Measurements from ENCODE around the gene SUPT3H.

DNA sequence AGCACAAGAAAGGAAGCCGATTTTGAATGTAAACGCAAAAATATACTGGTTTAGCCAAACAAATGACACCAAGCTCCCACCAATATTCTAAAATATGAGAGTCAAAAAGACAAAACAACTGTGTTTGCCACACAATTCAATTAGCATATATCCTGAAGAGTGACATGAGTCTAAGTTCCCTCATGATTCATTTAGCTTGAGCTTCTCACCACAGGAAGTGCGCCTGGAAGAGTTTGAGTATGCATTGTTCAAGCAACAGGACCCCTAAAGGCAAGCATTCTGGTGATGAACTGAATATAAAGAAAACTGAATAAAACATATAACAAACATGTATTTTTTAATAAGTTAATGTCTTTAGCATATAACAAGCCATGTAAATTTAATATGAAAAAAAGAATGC is 164.8 kb downstream of the SUPT3H start:
- TF ChIP-seq ZNF274 (CRISPR knock-in tag; IDR thresholded peaks at IDR 0.05) = no peak
- TF ChIP-seq ZNF24 (IDR thresholded peaks at IDR 0.05) = no peak
- TF ChIP-seq, protein P1, sequence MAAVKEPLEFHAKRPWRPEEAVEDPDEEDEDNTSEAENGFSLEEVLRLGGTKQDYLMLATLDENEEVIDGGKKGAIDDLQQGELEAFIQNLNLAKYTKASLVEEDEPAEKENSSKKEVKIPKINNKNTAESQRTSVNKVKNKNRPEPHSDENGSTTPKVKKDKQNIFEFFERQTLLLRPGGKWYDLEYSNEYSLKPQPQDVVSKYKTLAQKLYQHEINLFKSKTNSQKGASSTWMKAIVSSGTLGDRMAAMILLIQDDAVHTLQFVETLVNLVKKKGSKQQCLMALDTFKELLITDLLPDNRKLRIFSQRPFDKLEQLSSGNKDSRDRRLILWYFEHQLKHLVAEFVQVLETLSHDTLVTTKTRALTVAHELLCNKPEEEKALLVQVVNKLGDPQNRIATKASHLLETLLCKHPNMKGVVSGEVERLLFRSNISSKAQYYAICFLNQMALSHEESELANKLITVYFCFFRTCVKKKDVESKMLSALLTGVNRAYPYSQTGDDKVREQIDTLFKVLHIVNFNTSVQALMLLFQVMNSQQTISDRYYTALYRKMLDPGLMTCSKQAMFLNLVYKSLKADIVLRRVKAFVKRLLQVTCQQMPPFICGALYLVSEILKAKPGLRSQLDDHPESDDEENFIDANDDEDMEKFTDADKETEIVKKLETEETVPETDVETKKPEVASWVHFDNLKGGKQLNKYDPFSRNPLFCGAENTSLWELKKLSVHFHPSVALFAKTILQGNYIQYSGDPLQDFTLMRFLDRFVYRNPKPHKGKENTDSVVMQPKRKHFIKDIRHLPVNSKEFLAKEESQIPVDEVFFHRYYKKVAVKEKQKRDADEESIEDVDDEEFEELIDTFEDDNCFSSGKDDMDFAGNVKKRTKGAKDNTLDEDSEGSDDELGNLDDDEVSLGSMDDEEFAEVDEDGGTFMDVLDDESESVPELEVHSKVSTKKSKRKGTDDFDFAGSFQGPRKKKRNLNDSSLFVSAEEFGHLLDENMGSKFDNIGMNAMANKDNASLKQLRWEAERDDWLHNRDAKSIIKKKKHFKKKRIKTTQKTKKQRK (IDR thresholded peaks at IDR 0.05; ENCODE audit: low read length) = no peak
- no peak for TF ChIP-seq ZBTB8A (CRISPR knock-in tag; IDR thresholded peaks at IDR 0.05; ENCODE audit: borderline replicate concordance, low read depth)
- no peak for TF ChIP-seq EP300 (IDR thresholded peaks at IDR 0.05; ENCODE audit: low read depth in 2 of 2, low read length in 2 of 2)
- TF ChIP-seq EP300 (CRISPR knock-in tag; IDR thresholded peaks at IDR 0.05; ENCODE audit: borderline replicate concordance) = no peak
- TF ChIP-seq CCAR2 (optimal IDR thresholded peaks at IDR 0.05; ENCODE audit: low read depth, low read length) = no peak
- TF ChIP-seq, protein P2, sequence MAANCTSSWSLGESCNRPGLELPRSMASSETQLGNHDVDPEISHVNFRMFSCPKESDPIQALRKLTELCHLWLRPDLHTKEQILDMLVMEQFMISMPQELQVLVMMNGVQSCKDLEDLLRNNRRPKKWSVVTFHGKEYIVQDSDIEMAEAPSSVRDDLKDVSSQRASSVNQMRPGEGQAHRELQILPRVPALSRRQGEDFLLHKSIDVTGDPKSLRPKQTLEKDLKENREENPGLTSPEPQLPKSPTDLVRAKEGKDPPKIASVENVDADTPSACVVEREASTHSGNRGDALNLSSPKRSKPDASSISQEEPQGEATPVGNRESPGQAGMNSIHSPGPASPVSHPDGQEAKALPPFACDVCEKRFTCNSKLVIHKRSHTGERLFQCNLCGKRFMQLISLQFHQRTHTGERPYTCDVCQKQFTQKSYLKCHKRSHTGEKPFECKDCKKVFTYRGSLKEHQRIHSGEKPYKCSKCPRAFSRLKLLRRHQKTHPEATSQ (CRISPR knock-in tag; IDR thresholded peaks at IDR 0.05; ENCODE audit: borderline replicate concordance) = no peak
- TF ChIP-seq ZFX (CRISPR knock-in tag; IDR thresholded peaks at IDR 0.05; ENCODE audit: low read depth) = no peak
- TF ChIP-seq, protein P3, sequence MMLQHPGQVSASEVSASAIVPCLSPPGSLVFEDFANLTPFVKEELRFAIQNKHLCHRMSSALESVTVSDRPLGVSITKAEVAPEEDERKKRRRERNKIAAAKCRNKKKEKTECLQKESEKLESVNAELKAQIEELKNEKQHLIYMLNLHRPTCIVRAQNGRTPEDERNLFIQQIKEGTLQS (CRISPR knock-in tag; IDR thresholded peaks at IDR 0.05) = no peak
- TF ChIP-seq MAZ (IDR thresholded peaks at IDR 0.05; ENCODE audit: borderline replicate concordance, low read depth, low read length) = no peak
- no peak for TF ChIP-seq MAZ (CRISPR knock-in tag; IDR thresholded peaks at IDR 0.05; ENCODE audit: low read depth)
- no peak for TF ChIP-seq MEF2D (CRISPR knock-in tag; IDR thresholded peaks at IDR 0.05)
- no peak for TF ChIP-seq POLR2A (IDR thresholded peaks at IDR 0.05; ENCODE audit: insufficient read depth in 1 of 2, low read depth in 2 of 2, low read length in 2 of 2)

Data from HepG2 (cell line).